ENCODE results near the gene CMSS1.

Gene CMSS1

DNA sequence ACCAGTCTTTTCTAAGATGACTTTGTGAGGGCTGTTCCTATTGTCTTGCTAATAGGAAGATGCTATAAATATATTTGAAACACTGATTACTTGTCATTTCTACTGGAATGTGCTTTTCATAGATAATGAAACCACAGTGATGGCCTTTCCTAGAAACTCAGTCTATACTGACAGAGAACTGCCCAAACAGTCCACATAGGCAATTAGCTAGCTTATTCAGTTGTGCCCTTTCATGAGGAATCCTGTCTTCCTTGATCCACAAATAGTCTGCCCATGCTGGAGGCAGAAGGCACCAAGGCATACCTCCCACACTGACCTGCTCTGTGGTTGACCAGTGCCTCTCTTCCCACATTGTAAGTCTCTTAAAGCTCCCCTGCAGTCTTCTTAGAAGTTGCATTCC is 135.9 kb downstream of the CMSS1 start (continued):
- TF ChIP-seq, protein P1, sequence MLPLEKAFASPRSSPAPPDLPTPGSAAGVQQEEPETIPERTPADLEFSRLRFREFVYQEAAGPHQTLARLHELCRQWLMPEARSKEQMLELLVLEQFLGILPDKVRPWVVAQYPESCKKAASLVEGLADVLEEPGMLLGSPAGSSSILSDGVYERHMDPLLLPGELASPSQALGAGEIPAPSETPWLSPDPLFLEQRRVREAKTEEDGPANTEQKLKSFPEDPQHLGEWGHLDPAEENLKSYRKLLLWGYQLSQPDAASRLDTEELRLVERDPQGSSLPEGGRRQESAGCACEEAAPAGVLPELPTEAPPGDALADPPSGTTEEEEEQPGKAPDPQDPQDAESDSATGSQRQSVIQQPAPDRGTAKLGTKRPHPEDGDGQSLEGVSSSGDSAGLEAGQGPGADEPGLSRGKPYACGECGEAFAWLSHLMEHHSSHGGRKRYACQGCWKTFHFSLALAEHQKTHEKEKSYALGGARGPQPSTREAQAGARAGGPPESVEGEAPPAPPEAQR (tag by site-specific recombination; IDR thresholded peaks at IDR 0.05) = no peak
- TF ChIP-seq SP7 (tag by site-specific recombination; IDR thresholded peaks at IDR 0.05) (no peak), MEIS1 (CRISPR knock-in tag; IDR thresholded peaks at IDR 0.05; ENCODE audit: borderline replicate concordance) (no peak)

DNA sequence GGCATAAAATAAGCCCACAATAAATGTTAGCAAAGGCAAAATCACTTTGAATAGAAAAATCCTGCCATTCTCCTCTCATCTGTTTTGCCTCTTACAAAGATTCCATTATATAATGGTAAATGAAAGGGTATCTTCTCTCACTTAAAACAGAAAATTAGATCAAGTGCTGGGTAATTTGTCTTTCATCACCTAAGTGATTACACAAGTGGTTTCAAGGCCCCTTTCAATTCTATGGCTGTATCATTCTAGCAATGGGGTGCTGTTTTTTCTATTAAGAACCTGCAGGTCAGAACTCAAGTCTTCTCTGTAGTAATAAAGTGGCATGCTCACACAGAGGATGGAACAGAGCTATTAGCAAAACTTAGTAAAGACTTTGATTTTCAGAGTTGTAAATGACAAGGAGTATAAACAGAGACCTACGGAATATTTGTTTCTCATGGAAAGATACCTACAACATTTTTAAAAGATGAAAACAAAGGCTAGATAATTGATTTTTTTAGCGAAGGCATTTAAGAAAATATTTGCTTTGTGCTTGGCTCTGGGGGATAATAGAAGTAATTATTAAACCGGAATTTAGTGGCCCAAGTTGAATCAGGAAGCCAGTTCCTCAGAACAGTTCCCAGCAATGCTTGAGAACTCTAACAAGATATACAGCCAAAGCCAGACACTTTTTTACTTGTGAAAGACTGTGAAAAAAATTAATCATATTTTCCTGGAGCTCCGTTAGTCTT is 137.4 kb downstream of the CMSS1 start:
- Histone ChIP-seq H3K4me3 (ENCODE audit: low read depth, low read length) (no peak overlapping the region), H3K36me3 (ENCODE audit: control insufficient read depth in 2 of 2, insufficient read depth in 1 of 2, low read length in 2 of 2) (no peaks in the 10 kb centered on the region), H3K27ac (ENCODE audit: extremely low read depth, low read depth, low read length) (no peak overlapping the region), H3K4me1 (ENCODE audit: control insufficient read depth, insufficient read depth, low read length) (no peaks in the 10 kb centered on the region), H3K9me3 (ENCODE audit: control insufficient read depth, insufficient read depth, low read depth, low read length) (no peaks in the 10 kb centered on the region)
- POLR2A ChIA-PET = no interaction called here
- CTCF ChIA-PET = no interaction called here
- TF ChIP-seq, protein P2, sequence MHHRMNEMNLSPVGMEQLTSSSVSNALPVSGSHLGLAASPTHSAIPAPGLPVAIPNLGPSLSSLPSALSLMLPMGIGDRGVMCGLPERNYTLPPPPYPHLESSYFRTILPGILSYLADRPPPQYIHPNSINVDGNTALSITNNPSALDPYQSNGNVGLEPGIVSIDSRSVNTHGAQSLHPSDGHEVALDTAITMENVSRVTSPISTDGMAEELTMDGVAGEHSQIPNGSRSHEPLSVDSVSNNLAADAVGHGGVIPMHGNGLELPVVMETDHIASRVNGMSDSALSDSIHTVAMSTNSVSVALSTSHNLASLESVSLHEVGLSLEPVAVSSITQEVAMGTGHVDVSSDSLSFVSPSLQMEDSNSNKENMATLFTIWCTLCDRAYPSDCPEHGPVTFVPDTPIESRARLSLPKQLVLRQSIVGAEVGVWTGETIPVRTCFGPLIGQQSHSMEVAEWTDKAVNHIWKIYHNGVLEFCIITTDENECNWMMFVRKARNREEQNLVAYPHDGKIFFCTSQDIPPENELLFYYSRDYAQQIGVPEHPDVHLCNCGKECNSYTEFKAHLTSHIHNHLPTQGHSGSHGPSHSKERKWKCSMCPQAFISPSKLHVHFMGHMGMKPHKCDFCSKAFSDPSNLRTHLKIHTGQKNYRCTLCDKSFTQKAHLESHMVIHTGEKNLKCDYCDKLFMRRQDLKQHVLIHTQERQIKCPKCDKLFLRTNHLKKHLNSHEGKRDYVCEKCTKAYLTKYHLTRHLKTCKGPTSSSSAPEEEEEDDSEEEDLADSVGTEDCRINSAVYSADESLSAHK (tag by site-specific recombination; IDR thresholded peaks at IDR 0.05) = peak; percentile 85
- TF ChIP-seq, protein P3, sequence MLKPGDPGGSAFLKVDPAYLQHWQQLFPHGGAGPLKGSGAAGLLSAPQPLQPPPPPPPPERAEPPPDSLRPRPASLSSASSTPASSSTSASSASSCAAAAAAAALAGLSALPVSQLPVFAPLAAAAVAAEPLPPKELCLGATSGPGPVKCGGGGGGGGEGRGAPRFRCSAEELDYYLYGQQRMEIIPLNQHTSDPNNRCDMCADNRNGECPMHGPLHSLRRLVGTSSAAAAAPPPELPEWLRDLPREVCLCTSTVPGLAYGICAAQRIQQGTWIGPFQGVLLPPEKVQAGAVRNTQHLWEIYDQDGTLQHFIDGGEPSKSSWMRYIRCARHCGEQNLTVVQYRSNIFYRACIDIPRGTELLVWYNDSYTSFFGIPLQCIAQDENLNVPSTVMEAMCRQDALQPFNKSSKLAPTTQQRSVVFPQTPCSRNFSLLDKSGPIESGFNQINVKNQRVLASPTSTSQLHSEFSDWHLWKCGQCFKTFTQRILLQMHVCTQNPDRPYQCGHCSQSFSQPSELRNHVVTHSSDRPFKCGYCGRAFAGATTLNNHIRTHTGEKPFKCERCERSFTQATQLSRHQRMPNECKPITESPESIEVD (tag by site-specific recombination; IDR thresholded peaks at IDR 0.05) = peak; percentile 44
- TF ChIP-seq, protein P4, sequence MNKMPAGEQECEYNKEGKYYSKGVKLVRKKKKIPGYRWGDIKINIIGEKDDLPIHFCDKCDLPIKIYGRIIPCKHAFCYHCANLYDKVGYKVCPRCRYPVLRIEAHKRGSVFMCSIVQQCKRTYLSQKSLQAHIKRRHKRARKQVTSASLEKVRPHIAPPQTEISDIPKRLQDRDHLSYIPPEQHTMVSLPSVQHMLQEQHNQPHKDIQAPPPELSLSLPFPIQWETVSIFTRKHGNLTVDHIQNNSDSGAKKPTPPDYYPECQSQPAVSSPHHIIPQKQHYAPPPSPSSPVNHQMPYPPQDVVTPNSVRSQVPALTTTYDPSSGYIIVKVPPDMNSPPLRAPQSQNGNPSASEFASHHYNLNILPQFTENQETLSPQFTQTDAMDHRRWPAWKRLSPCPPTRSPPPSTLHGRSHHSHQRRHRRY (tag by site-specific recombination; IDR thresholded peaks at IDR 0.05) = no peak

DNA sequence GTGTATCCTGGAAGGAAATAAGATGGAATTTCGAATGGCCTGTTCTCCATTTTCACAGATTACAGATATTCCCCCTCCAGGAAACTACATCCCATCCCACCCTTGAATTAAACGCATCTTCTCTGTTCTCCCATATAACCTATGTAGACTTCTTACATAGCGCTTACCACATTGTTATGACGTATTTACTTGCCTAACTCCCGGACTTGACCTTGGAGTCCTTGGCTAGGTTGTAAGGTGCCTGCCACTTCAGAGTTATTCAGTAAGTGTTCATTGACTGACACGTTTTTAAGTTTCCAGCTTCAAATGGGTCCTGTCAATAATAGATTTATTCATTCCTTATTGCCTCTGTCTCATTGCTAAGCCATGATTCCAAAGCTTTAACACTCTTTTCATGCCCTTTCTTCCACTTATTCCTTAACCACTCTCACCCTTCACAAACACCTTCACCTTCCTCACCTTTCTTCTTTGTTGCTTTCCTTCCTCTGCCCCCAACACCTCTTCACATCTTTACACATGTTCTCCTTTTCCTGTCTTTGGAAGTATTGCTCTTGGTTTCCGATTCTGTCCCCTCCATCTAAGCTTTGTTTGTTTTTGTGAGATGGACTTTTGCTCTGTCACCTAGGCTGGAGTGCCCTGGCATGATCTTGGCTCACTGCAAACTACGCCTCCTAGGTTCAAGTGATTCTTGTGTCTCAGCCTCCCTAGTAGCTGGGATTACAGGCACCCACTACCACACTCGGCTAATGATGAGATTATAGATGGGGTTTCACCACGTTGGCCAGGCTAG is 138.3 kb downstream of the CMSS1 start:
- no peaks in the 10 kb centered on the region for H3K36me3 ChIP-seq (ENCODE audit: control insufficient read depth in 2 of 2, insufficient read depth in 1 of 2, low read length in 2 of 2)
- no peak overlapping the region for H3K4me3 ChIP-seq (ENCODE audit: low read depth, low read length)
- ChIA-PET POLR2A (no interaction called here), CTCF (no interaction called here)
- H3K9me3 ChIP-seq (ENCODE audit: control insufficient read depth, insufficient read depth, low read depth, low read length) = no peaks in the 10 kb centered on the region
- H3K27ac ChIP-seq (ENCODE audit: extremely low read depth, low read depth, low read length) = no peak overlapping the region
- TF ChIP-seq PRDM1 (tag by site-specific recombination; IDR thresholded peaks at IDR 0.05) (peak; percentile 80), ZNF266 (tag by site-specific recombination; IDR thresholded peaks at IDR 0.05; ENCODE audit: low read depth) (no peak), ZNF114 (tag by site-specific recombination; IDR thresholded peaks at IDR 0.05) (no peak)
- no peaks in the 10 kb centered on the region for H3K4me1 ChIP-seq (ENCODE audit: control insufficient read depth, insufficient read depth, low read length)

DNA sequence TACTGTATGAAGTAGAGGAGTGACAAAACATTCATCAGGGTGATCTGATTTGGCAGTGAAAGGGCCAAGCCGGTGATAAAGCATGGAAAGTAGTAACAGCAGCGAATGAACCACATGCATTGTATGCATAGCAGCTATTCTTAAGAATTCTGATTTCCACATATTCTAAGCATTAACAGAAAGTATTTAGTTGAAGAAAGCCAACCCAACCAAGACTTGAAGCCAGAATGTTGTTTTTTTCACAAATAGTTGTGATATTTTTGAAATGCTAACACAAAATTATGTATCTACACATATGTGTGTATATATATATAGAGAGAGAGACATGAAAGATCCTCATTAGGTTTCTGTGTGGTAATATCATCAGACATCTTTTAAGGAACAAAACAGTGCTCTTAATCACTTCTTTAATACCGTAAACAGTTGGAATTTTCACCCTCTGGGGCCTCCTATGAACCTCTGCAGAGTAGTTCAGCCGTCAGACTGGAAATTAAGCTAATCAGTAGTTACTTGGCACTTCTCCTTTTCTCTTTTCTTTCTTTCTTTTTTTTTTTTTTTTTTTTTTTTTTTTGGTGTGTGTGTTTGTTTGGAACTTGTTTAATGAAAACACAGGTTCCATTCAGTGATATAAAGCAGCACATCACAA is 139.6 kb downstream of the CMSS1 start:
- no peak for TF ChIP-seq SALL2 (tag by site-specific recombination; IDR thresholded peaks at IDR 0.05; ENCODE audit: borderline replicate concordance)
- Histone ChIP-seq H3K4me3 (ENCODE audit: low read depth, low read length) (no peak overlapping the region), H3K27ac (ENCODE audit: extremely low read depth, low read depth, low read length) (no peak overlapping the region), H3K4me1 (ENCODE audit: control insufficient read depth, insufficient read depth, low read length) (0 out of 2 replicates have a peak, but pooled peaks cover 4% of the 10 kb centered on the region), H3K9me3 (ENCODE audit: control insufficient read depth, insufficient read depth, low read depth, low read length) (no peaks in the 10 kb centered on the region), H3K36me3 (ENCODE audit: control insufficient read depth in 2 of 2, insufficient read depth in 1 of 2, low read length in 2 of 2) (no peaks in the 10 kb centered on the region)
- ChIA-PET POLR2A (no interaction called here), CTCF (interaction anchor here (0.6 to 0.7 kb wide), 3 partner anchors 23 to 57 kb away, joined by 4 to 5 read pairs (median 4); no protein-coding TSS in a partner anchor)
